Hematopoietic multipotent progenitor cell treated with erythropoietin and hydrocortisone succinate and interleukin-3 and kit ligand, for 15 days (in vitro differentiated cells): Measurements from ENCODE around the gene AAMDC.
A peak's percentile ranks its signal among the peaks of the same experiment; 100 is the strongest.
"Not testable (repeated sequence)": the region's sequence is repeated elsewhere in the genome, so short reads cannot be mapped to it uniquely, and the experiment has no call there.

Experiments used
- DNase-seq: peaks from one replicate; pipeline ENCODE4 v3.0.0-alpha.2; 2015; ENCODE audit warnings: low spot score

Gene AAMDC

DNA sequence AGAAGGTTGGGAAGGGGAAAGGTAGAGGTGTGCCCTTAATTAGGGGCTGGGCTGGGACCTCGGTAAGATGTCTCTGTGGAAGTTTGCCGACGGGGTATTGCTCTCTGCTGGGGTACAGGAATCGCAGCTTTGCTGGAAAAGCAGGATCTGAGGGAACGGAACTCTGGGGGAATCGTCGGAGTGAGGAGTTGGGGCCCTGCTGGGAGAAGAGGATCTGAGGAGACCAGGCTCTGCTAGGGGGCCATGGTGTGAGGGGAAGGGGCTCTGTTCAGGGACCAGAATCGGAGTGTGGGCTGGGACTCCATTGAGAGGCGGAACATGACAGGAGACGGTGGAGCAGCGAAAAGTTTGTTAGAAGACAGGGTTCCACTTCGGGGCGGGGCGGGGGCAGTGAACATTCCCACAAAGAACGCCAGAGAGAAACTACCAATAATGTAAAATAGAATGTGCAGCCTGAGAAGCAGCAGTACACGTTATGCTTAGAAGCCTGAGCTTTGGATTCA is 456 bp downstream of the AAMDC start:
- no peak for DNase-seq

- not testable (repeated sequence) for DNase-seq
Observed at GRCh38 chr11:77822126-77822525, 1.2 kb downstream of the AAMDC start.

DNA sequence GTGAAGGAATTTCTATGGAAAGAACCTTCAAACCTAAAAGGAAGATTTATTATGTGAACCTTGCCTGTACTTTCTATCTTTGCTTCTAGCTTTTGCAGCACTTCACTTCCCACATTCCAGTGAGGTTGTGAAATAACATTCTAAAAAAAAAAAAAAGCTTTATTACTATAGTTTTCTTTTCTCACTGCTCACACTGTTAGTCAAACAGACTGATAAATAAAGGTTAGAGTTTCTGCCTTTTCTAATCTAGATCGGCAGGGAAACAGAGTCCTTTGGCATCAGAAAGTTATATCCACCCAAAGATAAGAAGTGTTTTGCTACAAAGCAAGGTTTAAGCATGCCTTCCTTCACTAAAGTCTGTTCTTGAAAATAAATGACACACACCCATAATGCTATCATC is 2.8 kb downstream of the AAMDC start:
- DNase-seq, result peak; percentile 22

GRCh38 chr11:77828926-77829325 is 8.0 kb downstream of the AAMDC start:
- DNase-seq, result no peak

DNA sequence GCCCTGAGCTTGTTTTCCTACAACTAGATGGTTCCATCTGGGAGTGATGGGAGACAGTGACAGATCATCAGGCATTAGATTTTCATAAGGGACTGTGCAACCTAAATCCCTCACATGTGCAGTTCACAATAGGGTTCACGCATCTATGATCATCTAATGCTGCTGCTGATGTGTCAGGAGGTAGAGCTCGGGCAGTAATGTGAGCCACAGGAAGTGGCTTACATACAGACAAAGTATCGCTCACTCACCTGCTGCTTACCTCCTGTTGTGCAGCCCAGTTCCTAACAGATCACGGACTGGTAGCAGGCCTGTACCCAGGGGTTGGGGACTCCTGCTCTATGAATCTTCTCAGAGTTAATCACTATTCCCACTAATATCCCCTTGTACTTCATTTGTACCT is 12.4 kb downstream of the AAMDC start:
- no peak for DNase-seq

DNA sequence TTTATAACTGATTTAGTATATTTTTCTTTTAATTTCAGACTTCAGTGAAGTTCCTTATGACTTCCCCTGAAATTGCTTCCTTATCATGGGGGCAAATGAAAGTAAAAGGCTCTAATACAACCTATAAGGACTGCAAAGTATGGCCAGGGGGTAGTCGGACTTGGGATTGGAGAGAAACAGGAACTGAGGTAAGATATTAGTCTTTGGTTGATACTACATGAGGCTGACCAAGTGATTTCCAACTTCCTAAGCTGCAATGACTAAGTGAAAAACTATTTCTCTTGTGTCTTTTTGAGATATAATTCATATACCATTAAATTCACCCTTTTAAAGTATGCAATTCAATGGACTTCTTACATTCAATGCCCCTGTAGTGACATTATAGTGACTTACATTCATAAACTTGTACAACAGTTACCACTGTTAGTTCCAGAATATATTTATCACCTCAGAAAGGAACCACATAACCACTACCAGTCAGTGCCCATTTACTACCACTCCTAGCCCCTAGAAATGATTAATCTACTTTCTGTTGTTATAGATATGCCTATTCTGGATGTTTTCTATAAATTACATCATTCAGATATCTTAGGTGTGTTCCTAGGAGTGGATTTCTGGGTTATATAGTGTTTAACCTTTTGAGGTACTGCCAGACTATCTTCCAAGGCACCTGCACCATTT is 21.6 kb downstream of the AAMDC start:
- DNase-seq, result no peak

DNA sequence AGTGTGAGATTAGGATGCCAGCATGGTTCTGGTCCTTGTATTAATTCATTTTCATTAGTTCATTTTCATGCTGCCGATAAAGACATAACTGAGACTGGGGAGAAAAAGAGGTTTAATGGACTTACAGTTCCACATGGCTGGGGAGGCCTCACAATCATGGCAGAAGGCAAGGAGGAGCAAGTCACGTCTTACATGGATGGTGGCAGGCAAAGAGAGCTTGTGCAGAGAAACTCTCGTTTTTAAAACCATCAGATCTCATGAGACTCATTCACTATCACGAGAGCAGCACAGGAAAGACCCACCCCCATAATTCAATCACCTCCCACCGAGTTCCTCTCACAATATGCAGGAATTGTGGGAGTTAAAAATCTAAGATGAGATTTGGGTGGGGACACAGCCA is 22.8 kb downstream of the AAMDC start:
- not testable (repeated sequence) for DNase-seq

DNA sequence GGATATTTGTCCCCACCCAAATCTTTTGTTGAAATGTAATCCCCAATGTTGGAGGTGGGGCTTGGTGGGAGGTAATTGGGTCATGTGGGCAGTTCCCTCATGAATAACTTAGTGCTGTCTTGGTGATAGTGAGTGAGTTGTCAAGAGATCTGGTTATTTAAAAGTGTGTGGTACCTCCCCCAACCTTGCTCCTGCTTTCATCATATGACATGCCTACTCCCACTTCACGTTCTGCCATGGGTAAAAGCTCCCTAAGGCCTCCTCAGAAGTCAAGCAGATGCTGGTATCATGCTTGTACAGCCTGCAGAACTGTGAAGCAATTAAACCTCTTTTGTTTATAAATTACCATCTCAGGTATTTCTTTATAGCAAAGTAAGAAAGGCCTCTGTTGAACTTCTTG is 30.6 kb downstream of the AAMDC start:
- no peak for DNase-seq

GRCh38 chr11:77854838-77855237 is 33.9 kb downstream of the AAMDC start:
- no peak for DNase-seq

GRCh38 chr11:77857906-77858457 is 37.0 kb downstream of the AAMDC start:
- DNase-seq, result not testable (repeated sequence)

DNA sequence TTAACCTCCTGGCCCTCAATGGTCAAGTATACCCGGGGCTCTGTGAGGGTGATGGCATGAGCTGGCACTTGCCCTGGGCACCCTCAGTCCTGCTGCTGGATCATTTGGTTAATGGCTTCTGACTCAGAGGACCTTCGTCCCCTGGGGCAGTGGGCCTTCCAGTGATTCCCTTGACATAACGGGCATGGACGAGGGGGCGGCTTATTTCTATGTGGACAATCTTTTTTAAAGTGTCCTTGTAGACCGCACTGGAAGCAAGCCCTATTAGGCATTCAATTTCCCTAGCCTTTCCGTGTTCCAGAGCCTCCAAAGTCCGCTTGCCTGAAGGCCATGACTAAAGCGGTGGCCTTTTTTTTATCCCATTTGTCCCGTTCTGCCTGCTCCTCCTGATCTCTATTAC is 40.5 kb downstream of the AAMDC start:
- not testable (repeated sequence) for DNase-seq

GRCh38 chr11:77865805-77866204 is 44.9 kb downstream of the AAMDC start:
- no peak for DNase-seq

- no peak for DNase-seq
Observed at GRCh38 chr11:77866336-77866735, 45.4 kb downstream of the AAMDC start.

DNA sequence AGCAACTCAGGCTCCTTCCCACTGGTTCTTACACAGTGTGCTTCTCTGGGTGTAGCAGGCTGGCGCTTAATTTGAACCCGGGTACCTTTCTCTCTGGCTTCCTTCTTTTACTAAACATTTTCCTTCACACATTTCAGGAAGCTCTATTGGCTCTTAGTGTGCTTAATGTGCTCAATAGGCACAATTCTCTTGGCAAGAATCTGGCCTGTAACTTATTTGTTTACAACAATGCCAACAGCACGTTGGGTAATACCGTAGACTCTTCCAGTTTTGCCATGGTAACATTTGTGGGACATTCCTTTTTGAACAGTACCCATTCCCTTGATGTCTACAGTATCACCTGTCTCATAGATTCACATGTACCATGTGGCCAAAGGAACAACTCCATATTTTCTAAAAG is 47.8 kb downstream of the AAMDC start:
- no peak for DNase-seq

DNA sequence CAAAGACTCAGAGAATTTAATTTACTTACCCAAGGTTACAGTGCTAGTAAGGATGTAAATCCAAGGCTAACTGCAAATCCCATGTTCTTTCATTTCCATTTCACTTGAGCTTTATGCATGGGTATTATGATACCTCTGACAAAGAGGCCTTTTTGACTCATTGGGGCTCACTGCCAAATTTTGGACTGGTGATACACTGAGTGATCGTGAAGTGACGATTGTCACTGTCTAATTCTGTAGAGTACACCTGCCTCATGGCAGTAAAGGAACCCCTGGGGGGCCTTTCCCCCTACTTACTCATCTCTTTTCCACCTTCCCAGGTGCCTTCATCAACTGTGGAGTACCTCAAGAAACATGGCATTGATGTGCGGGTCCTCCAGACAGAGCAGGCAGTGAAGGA is 50.9 kb downstream of the AAMDC start:
- DNase-seq, result no peak

DNA sequence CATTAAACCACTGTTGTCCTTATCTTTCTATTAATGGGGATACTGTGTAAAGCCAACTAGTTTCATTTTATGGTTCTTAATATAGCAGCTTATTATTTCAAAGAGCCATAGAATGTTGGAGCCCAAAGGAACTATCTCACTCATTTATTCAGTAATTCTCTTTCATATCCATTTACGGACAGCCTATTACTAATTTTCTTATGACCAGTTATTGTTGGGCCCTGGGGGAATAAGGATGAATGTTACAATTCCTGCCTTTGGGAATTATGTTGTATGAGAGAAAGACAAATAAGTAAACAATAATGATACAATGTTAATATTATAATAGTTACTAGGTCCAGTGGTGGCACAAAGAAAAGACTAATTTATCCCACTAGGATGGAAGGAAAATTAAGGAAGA is 52.4 kb downstream of the AAMDC start:
- no peak for DNase-seq

DNA sequence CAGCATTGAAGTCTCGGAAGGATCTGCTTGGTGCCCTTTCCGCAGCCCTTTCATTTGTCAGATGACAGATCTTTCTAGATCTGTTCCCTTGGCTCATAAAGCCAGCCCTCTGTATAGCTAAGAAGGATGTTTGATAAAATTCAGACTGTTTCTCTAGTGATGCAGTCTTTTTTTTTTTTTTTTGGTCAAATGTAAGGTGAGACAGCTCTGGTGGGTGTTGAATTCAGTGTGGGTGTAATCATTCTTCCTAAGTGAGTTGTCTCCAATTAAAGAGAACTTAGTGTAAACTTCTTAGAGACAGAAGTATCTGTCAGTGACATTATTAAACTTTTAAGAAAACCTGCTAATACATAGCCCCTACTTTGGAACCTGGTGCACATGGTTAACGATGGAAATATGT is 53.3 kb downstream of the AAMDC start:
- DNase-seq, result no peak

GRCh38 chr11:77876045-77876444 is 55.1 kb downstream of the AAMDC start:
- DNase-seq, result no peak

GRCh38 chr11:77878247-77878646 is 57.3 kb downstream of the AAMDC start:
- not testable (repeated sequence) for DNase-seq

DNA sequence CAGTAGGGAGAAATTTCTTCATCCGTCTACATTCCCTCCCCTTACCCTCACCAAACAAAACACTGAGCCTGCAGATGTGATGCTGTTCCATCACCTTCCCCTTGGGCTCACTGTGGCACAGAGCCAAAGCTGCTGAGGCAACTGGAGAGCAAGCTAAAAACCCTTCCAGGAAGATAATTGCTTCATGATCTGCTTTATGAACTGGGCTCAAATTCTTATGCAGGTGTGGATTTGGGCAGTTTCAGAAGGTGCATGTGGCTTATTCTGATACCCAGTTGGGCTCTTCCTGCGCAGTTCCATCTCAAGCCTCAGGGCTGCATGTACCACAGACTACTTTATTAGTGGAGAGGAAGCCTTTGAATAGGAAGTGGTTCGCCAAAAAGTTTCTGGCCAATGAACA is 58.3 kb downstream of the AAMDC start:
- DNase-seq, result no peak

DNA sequence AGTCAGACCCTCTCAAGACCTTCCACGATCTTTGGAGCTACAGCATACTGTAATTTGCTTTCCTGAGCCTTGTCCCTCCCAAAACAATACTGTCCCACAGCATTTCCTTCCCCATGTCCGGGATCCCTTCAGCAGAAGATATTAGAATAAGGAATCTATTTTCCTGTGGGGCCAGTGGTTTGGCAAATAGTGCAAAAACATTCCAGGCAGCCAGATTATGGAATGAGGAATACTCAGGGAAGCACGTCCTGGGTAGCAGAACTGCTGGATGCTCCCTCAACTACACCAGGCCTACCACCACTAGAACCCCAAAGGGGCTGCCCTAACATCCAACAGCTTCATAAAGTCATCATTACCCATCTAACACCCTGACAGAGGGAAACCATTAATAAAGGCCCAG is 61.5 kb downstream of the AAMDC start:
- DNase-seq, result no peak

DNA sequence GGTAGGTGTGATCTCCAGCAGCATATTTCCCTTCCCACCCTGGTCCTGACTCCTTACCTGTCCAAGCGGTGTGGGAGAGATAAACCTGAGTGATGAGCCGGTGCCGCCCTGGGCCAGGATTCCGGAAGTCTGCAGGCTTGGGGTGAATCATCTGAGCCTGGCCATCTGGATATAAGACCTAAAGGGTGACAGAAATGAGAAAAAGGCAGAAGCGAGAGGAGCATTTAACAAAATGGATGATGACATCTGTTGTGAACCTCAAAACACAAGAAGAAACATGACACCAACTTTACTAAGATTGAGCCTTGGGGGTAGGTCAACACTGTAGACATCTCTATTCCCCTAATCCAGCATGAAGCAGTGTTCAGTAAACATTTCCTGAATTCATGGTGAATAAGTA is 62.8 kb downstream of the AAMDC start:
- no peak for DNase-seq

DNA sequence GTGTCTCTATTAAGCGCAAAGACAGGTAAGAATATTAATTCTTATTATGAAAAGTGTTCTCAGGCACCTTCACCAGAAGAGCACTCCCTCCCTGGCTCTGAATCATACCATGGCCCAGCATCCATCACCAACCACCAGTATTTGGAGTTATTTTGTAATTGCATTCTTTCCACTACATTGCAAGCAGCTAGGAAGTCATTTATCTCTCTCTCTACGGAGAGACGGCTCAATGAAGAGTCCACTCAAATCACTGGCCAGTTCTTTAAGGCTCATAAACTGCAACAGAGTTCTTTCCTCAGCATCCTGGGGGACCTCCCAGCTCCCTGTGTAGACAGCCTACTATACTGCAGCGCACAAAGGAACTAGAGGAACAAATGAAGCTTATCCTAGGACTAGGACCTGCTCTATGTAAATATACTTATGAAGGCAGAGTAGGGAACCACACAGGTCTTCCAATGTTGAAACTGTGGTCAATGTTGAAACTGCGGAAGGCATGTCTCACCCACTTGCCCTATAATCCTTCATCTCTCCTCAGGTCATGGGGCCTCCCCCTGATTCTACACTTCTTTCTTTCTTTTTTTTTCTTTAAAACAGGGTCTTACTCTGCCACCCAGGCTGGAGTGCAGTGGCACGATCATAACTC is 63.4 kb downstream of the AAMDC start:
- DNase-seq, result no peak

- no peak for DNase-seq
Observed at GRCh38 chr11:77884829-77885190, 63.9 kb downstream of the AAMDC start.
